ENCODE data around the gene BAG2. TPM values are rescaled to one million over a fixed set of nuclear protein-coding genes. Genes with fewer than 3 reads are reported as not detected.

The BAG2 gene
- polyA plus RNA-seq, 5 donors: 6.4 to 9.2 (median 9.0) TPM

GRCh38 chr6:57173056-57173885 lies 1.1 kb downstream of the BAG2 start:
- DNase-seq: peak; percentile 18 to 29

- DNase-seq: no peak
Measured at GRCh38 chr6:57173886-57174510, 1.9 kb downstream of the BAG2 start.

GRCh38 chr6:57174511-57174907 lies 2.4 kb downstream of the BAG2 start:
- no peak for DNase-seq

GRCh38 chr6:57177545-57178265 lies 5.6 kb downstream of the BAG2 start:
- peak; percentile 42 to 64 for DNase-seq

GRCh38 chr6:57180596-57180995 lies 8.5 kb downstream of the BAG2 start:
- DNase-seq: no peak

GRCh38 chr6:57182017-57182432 lies 9.9 kb downstream of the BAG2 start:
- DNase-seq: peak; percentile 90 to 94

GRCh38 chr6:57183336-57183735 lies 11.2 kb downstream of the BAG2 start:
- DNase-seq: no peak

- DNase-seq: peak in 1 of 2 donors; percentile 52
Measured at GRCh38 chr6:57190140-57190539, 18.0 kb downstream of the BAG2 start.

GRCh38 chr6:57193177-57193576 lies 21.1 kb downstream of the BAG2 start:
- DNase-seq: peak in 1 of 2 donors; percentile 64

GRCh38 chr6:57195457-57195856 lies 23.3 kb downstream of the BAG2 start:
- no peak for DNase-seq

GRCh38 chr6:57198926-57199636 lies 27.0 kb downstream of the BAG2 start:
- DNase-seq: no peak

GRCh38 chr6:57201718-57202117 lies 29.6 kb downstream of the BAG2 start:
- DNase-seq: no peak

GRCh38 chr6:57205550-57206328 lies 33.6 kb downstream of the BAG2 start:
- DNase-seq: no peak

- DNase-seq: no peak
Measured at GRCh38 chr6:57207141-57207540, 35.0 kb downstream of the BAG2 start.

GRCh38 chr6:57207872-57208271 lies 35.7 kb downstream of the BAG2 start:
- DNase-seq: no peak

- no peak for DNase-seq
Measured at GRCh38 chr6:57209030-57209429, 36.9 kb downstream of the BAG2 start.

GRCh38 chr6:57210060-57210459 lies 37.9 kb downstream of the BAG2 start:
- no peak for DNase-seq

GRCh38 chr6:57215260-57215659 lies 43.1 kb downstream of the BAG2 start:
- DNase-seq: no peak

GRCh38 chr6:57216235-57217101 lies 44.3 kb downstream of the BAG2 start:
- DNase-seq: no peak

GRCh38 chr6:57217270-57217669 lies 45.1 kb downstream of the BAG2 start:
- DNase-seq: no peak

Measured in right lung (tissue), 5 donors.